Gastrocnemius medialis (tissue), 4 donors: ENCODE measurements around the gene PPEF2. TPM values are rescaled to one million over a fixed set of nuclear protein-coding genes. Genes with fewer than 3 reads are reported as not detected.
A peak's percentile ranks its signal among the peaks of the same experiment; 100 is the strongest.

ENCODE experiments used
- ATAC-seq, 2 donors: fragments of 150-250 bp; one replicate each; pipeline ENCODE4 v1.9.1; 2016
- DNase-seq, 2 donors: peaks; one replicate each; pipeline ENCODE4 v3.0.0-alpha.2; 2019
- H3K27ac ChIP-seq, 4 donors: fragments of 200-600 bp; sonication (generic); 1 replicate in 1 of 4; 2 replicates in 3 of 4; pipeline ENCODE4 v1.5.1; 2016 to 2018; ENCODE audit warnings: mild to moderate bottlenecking in 2 of 4, moderate library complexity in 1 of 4
- H3K27me3 ChIP-seq, 3 donors: fragments of 200-600 bp; sonication (generic) in 2 of 3; 1 replicate in 1 of 3; 2 replicates in 2 of 3; pipeline versions ENCODE4 v1.5.1 to v1.6.0; 2016 to 2019; ENCODE audit warnings: mild to moderate bottlenecking in 1 of 3, moderate library complexity in 1 of 3
- H3K36me3 ChIP-seq, 2 donors: fragments of 200-600 bp; sonication (generic) in 1 of 2; one replicate each; pipeline ENCODE4 v1.5.1; 2017 to 2018
- H3K4me1 ChIP-seq, 2 donors: fragments of 200-600 bp; sonication (generic) in 1 of 2; one replicate each; pipeline ENCODE4 v1.5.1; 2016 to 2017; ENCODE audit warnings: mild to moderate bottlenecking in 2 of 2
- H3K4me3 ChIP-seq, 4 donors: fragments of 200-600 bp; sonication (generic) in 3 of 4; 1 replicate in 1 of 4; 2 replicates in 3 of 4; pipeline ENCODE4 v1.5.1; 2016 to 2019; ENCODE audit warnings: mild to moderate bottlenecking in 2 of 4
- H3K9me3 ChIP-seq, 3 donors: fragments of 200-600 bp; sonication (generic) in 2 of 3; 1 replicate in 1 of 3; 2 replicates in 2 of 3; pipeline ENCODE4 v1.5.1; 2016 to 2019
- CTCF ChIP-seq, 5 experiments: fragments of 450-650 bp in 3 of 5; fragments of 200-600 bp in 2 of 5; sonication (generic) in 2 of 5; IDR thresholded peaks in 4 of 5; conservative IDR thresholded peaks in 1 of 5; 1 replicate in 4 of 5; 2 replicates in 1 of 5; pipeline ENCODE4 v1.5.1; 2016 to 2019; ENCODE audit warnings: antibody characterized with exemption in 5 of 5, mild to moderate bottlenecking in 3 of 5, moderate library complexity in 3 of 5
- POLR2A ChIP-seq, 2 donors: fragments of 450-650 bp; IDR thresholded peaks; one replicate each; pipeline ENCODE4 v1.6.1; 2017; ENCODE audit warnings: antibody characterized with exemption in 2 of 2, mild to moderate bottlenecking in 2 of 2, moderate library complexity in 2 of 2
- in situ Hi-C, 4 donors: fragments of 200-750 bp; cut with MboI; loops; one replicate each; pipeline versions ENCODE4 v1.15.0 to v1.8.0; 2017; ENCODE audit warnings: low sequenced_read_pairs in 4 of 4
- intact Hi-C: fragments of 100-400 bp; cut with DNase I; formaldehyde crosslinking; loops from one replicate; pipeline ENCODE4 v1.15.1; 2023; ENCODE audit warnings: low total_unique reads
- total RNA-seq, 4 donors: library from RNA; depleted of rRNA; stranded (reverse); fragments of >200 nt; gene quantifications; one replicate each; pipeline versions ENCODE4 v1.1.0 to v1.2.3, GENCODE V29; 2016

Gene PPEF2
- total RNA-seq, 4 donors from 2014 or later: 0.13 TPM; not detected in 3

GRCh38 chr4:75922588-75922987 is 20.3 kb upstream of the PPEF2 start:
- TF ChIP-seq POLR2A (IDR thresholded peaks at IDR 0.05) (no peak), CTCF (IDR thresholded peaks at IDR 0.05 in 4 of 5, conservative IDR thresholded peaks at IDR 0.05 in 1 of 5) (no peak)
- Histone ChIP-seq H3K27ac (no peak overlapping the region), H3K27me3 (no peaks in the 10 kb centered on the region), H3K36me3 (peaks cover 0 to 39% of the 10 kb centered on the region in 2 donors), H3K4me3 (no peak overlapping the region), H3K4me1 (no peaks in the 10 kb centered on the region), H3K9me3 (no peaks in the 10 kb centered on the region)
- ATAC-seq: no peak
- in situ Hi-C loops: no loop called here
- no peak for DNase-seq
- intact Hi-C loops: no loop called here

- no peak overlapping the region for H3K4me3 ChIP-seq
- no peaks in the 10 kb centered on the region for H3K9me3 ChIP-seq
- peaks cover 0 to 39% of the 10 kb centered on the region in 2 donors for H3K36me3 ChIP-seq
- H3K4me1 ChIP-seq: no peaks in the 10 kb centered on the region
- no peak overlapping the region for H3K27ac ChIP-seq
- H3K27me3 ChIP-seq: no peaks in the 10 kb centered on the region
- TF ChIP-seq POLR2A (IDR thresholded peaks at IDR 0.05): no peak
- TF ChIP-seq CTCF (IDR thresholded peaks at IDR 0.05 in 4 of 5, conservative IDR thresholded peaks at IDR 0.05 in 1 of 5): no peak
- no peak for DNase-seq
- ATAC-seq: no peak
- intact Hi-C loops: no loop called here
- in situ Hi-C loops: no loop called here
Observed at GRCh38 chr4:75921910-75922309, 19.7 kb upstream of the PPEF2 start.

- TF ChIP-seq POLR2A (IDR thresholded peaks at IDR 0.05) (no peak), CTCF (IDR thresholded peaks at IDR 0.05 in 4 of 5, conservative IDR thresholded peaks at IDR 0.05 in 1 of 5) (no peak)
- Histone ChIP-seq H3K4me1 (no peaks in the 10 kb centered on the region), H3K27ac (no peak overlapping the region), H3K27me3 (no peaks in the 10 kb centered on the region), H3K36me3 (peaks cover 0 to 39% of the 10 kb centered on the region in 2 donors), H3K9me3 (no peaks in the 10 kb centered on the region), H3K4me3 (no peak overlapping the region)
- ATAC-seq (no peak), DNase-seq (no peak)
- in situ Hi-C loops: no loop called here
- intact Hi-C loops: no loop called here
Observed at GRCh38 chr4:75920327-75920726, 18.1 kb upstream of the PPEF2 start.

- Histone ChIP-seq H3K36me3 (peaks cover 0 to 39% of the 10 kb centered on the region in 2 donors), H3K27ac (no peak overlapping the region), H3K27me3 (no peaks in the 10 kb centered on the region), H3K4me3 (no peak overlapping the region), H3K4me1 (no peaks in the 10 kb centered on the region), H3K9me3 (no peaks in the 10 kb centered on the region)
- intact Hi-C loops: no loop called here
- no peak for ATAC-seq
- DNase-seq: no peak
- TF ChIP-seq POLR2A (IDR thresholded peaks at IDR 0.05) (no peak), CTCF (IDR thresholded peaks at IDR 0.05 in 4 of 5, conservative IDR thresholded peaks at IDR 0.05 in 1 of 5) (no peak)
- in situ Hi-C loops: no loop called here
Observed at GRCh38 chr4:75919920-75920319, 17.7 kb upstream of the PPEF2 start.

GRCh38 chr4:75916091-75916661 is 13.9 kb upstream of the PPEF2 start:
- no peaks in the 10 kb centered on the region for H3K4me1 ChIP-seq
- in situ Hi-C loops: no loop called here
- no peak overlapping the region for H3K27ac ChIP-seq
- DNase-seq (no peak), ATAC-seq (no peak)
- H3K36me3 ChIP-seq: peaks cover 0 to 25% of the 10 kb centered on the region in 2 donors
- no peaks in the 10 kb centered on the region for H3K27me3 ChIP-seq
- intact Hi-C loops: no loop called here
- TF ChIP-seq POLR2A (IDR thresholded peaks at IDR 0.05) (no peak), CTCF (IDR thresholded peaks at IDR 0.05 in 4 of 5, conservative IDR thresholded peaks at IDR 0.05 in 1 of 5) (peak in 3 of 5 experiments; percentile 39 to 63 (median 41))
- no peaks in the 10 kb centered on the region for H3K9me3 ChIP-seq
- no peak overlapping the region for H3K4me3 ChIP-seq
